Keratinocyte (primary cell): ENCODE data around the gene DMD. TPM values are rescaled to one million over a fixed set of nuclear protein-coding genes. Genes with fewer than 3 reads are reported as not detected.
A peak's percentile ranks its signal among the peaks of the same experiment; 100 is the strongest.

Experiments
- DNase-seq: peaks from one replicate; pipeline ENCODE4 v3.0.0-alpha.2; 2011; ENCODE audit warnings: low read depth, missing footprints, low spot score
- FAIRE-seq: peaks from 2 replicates; lab custom pipeline; 2011; peaks lifted over from hg19 to GRCh38; lab: Jason Lieb, UNC
- H2AFZ ChIP-seq: 2 replicates; pipeline ENCODE4 v1.6.0; 2012; ENCODE audit warnings: low read length, control low read depth, inconsistent platforms; ENCODE audit not compliant: control insufficient read depth
- H3K27ac ChIP-seq: 2 replicates; pipeline ENCODE4 v1.5.1; 2011; ENCODE audit warnings: low read length; ENCODE audit not compliant: control insufficient read depth, insufficient read depth
- H3K27me3 ChIP-seq: 3 replicates; pipeline ENCODE4 v1.6.0; 2011; ENCODE audit warnings: low read length; ENCODE audit not compliant: control insufficient read depth, insufficient read depth; ENCODE audit errors: extremely low read depth
- H3K36me3 ChIP-seq, 2 experiments: 2 replicates in 1 of 2; 3 replicates in 1 of 2; pipeline ENCODE4 v1.5.1; 2011; ENCODE audit warnings: low read length in 2 of 2, mild to moderate bottlenecking in 1 of 2; ENCODE audit not compliant: control insufficient read depth in 2 of 2, insufficient read depth in 2 of 2; ENCODE audit errors: extremely low read depth in 1 of 2
- H3K4me1 ChIP-seq: 3 replicates; pipeline ENCODE4 v1.5.1; 2011; ENCODE audit warnings: low read length; ENCODE audit not compliant: control insufficient read depth, insufficient read depth; ENCODE audit errors: extremely low read depth
- H3K4me2 ChIP-seq: 3 replicates; pipeline ENCODE4 v1.6.0; 2011; ENCODE audit warnings: low read depth, low read length; ENCODE audit not compliant: control insufficient read depth, insufficient read depth; ENCODE audit errors: extremely low read depth
- H3K4me3 ChIP-seq, 3 experiments: fragments of 200-600 bp in 1 of 3; sonication (generic) in 1 of 3; 2 replicates in 2 of 3; 3 replicates in 1 of 3; pipeline ENCODE4 v1.5.1; 2011 to 2016; ENCODE audit warnings: low read length in 3 of 3, mild to moderate bottlenecking in 3 of 3, control low read depth in 2 of 3, inconsistent platforms in 1 of 3, low read depth in 1 of 3, mixed read lengths in 1 of 3, mixed run types in 1 of 3, moderate library complexity in 1 of 3; ENCODE audit not compliant: control insufficient read depth in 2 of 3, insufficient read depth in 2 of 3; ENCODE audit errors: extremely low read depth in 1 of 3
- H3K79me2 ChIP-seq: 2 replicates; pipeline ENCODE4 v1.6.0; 2012; ENCODE audit warnings: low read length; ENCODE audit not compliant: control insufficient read depth, insufficient read depth
- H3K9ac ChIP-seq: 3 replicates; pipeline ENCODE4 v1.6.0; 2011; ENCODE audit warnings: low read length; ENCODE audit not compliant: control insufficient read depth, insufficient read depth; ENCODE audit errors: extremely low read depth
- H3K9me1 ChIP-seq: 3 replicates; pipeline ENCODE4 v1.6.0; 2011; ENCODE audit warnings: low read length; ENCODE audit not compliant: control insufficient read depth, insufficient read depth; ENCODE audit errors: extremely low read depth
- H3K9me3 ChIP-seq: 2 replicates; pipeline ENCODE4 v1.5.1; 2012; ENCODE audit warnings: low read depth, low read length; ENCODE audit not compliant: control insufficient read depth
- H4K20me1 ChIP-seq: 3 replicates; pipeline ENCODE4 v1.6.0; 2011; ENCODE audit warnings: low read length; ENCODE audit not compliant: control insufficient read depth, insufficient read depth; ENCODE audit errors: extremely low read depth
- CTCF ChIP-seq, 3 experiments: IDR thresholded peaks in 1 of 3; conservative IDR thresholded peaks in 1 of 3; optimal IDR thresholded peaks in 1 of 3; 2 replicates in 2 of 3; 3 replicates in 1 of 3; pipeline versions ENCODE3 to v1.5.1; 2011; ENCODE audit warnings: low read length in 3 of 3, mild to moderate bottlenecking in 3 of 3, moderate library complexity in 2 of 3, control low read depth in 1 of 3, inconsistent platforms in 1 of 3; ENCODE audit not compliant: insufficient read depth in 2 of 3; ENCODE audit errors: extremely low read depth in 1 of 3
- EZH2 ChIP-seq: IDR thresholded peaks from one replicate; pipeline ENCODE4 v1.6.1; 2012; ENCODE audit warnings: inconsistent platforms, mild to moderate bottlenecking, low read length, moderate library complexity
- dilution Hi-C: fragments of 300-500 bp; cut with MboI; formaldehyde crosslinking; loops from one replicate; pipeline ENCODE4 v1.7.0; 2020; ENCODE audit warnings: low sequenced_read_pairs; ENCODE audit not compliant: extremely low pct_ligation_motif_present
- polyA plus RNA-seq, 5 experiments: library from polyadenylated mRNA; depleted of rRNA in 3 of 5; stranded (reverse) in 3 of 5; stranded (forward) in 1 of 5; unstranded in 1 of 5; fragments of >200 nt; gene quantifications; 1 replicate in 1 of 5; 2 replicates in 3 of 5; 3 replicates in 1 of 5; pipeline versions ENCODE4 v1.2.1 to v1.2.3, GENCODE V29; 2011 to 2012; ENCODE audit warnings: missing spikeins in 2 of 5, low read depth in 1 of 5, low replicate concordance in 1 of 5

The DMD gene
- polyA plus RNA-seq, 1 donor (not counting 4 experiments of a cell fraction or from before 2014, with no cell fraction given), result 8.9 TPM

DNA sequence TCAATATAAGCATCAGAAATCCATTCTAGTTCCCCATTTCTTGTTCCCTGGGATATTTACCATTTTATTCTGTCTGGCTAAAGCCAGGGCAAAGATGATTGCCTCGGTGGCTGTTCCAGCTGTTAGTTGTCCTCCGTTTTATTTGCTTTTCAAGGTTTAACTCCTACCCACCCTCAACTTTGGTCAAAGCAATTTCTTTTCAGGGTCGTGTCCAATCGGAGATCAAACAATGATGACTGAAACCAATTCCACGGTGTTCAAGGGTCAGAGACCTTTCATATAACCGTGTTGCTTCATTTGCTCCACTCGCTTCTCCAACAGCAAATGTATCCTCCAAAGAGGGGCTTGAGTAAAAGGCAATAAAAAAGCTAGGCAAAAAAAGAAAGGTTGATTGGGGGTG is 1946.0 kb downstream of the DMD start:
- dilution Hi-C loops, result no loop called here
- Histone ChIP-seq H3K27me3 (no peaks in the 10 kb centered on the region), H3K9ac (no peak overlapping the region), H3K4me3 (peak overlapping the region; percentile 35 to 58 (median 53)), H3K27ac (no peak overlapping the region), H3K4me2 (peak overlapping the region; percentile 77), H3K36me3 (no peaks in the 10 kb centered on the region), H3K9me1 (no peaks in the 10 kb centered on the region), H2AFZ (no peak overlapping the region), H4K20me1 (no peaks in the 10 kb centered on the region), H3K9me3 (no peaks in the 10 kb centered on the region), H3K4me1 (peaks cover 2% of the 10 kb centered on the region), H3K79me2 (no peaks in the 10 kb centered on the region)
- TF ChIP-seq CTCF (optimal IDR thresholded peaks at IDR 0.05 in 1 of 3, IDR thresholded peaks at IDR 0.05 in 1 of 3, conservative IDR thresholded peaks at IDR 0.05 in 1 of 3; ENCODE audit: extremely low read depth in 1 of 3, insufficient read depth in 2 of 3, low read length in 3 of 3), result no peak
- no peak for TF ChIP-seq EZH2
- DNase-seq (no peak), FAIRE-seq (no peak)

- Histone ChIP-seq H3K27ac (no peak overlapping the region), H3K4me2 (no peak overlapping the region), H3K4me1 (peaks cover 2% of the 10 kb centered on the region), H3K9ac (no peak overlapping the region), H3K4me3 (no peak overlapping the region), H3K36me3 (no peaks in the 10 kb centered on the region), H4K20me1 (no peaks in the 10 kb centered on the region), H2AFZ (no peak overlapping the region), H3K27me3 (no peaks in the 10 kb centered on the region), H3K9me3 (no peaks in the 10 kb centered on the region), H3K79me2 (no peaks in the 10 kb centered on the region), H3K9me1 (no peaks in the 10 kb centered on the region)
- DNase-seq, result no peak
- dilution Hi-C loops, result no loop called here
- FAIRE-seq, result no peak
- TF ChIP-seq CTCF (optimal IDR thresholded peaks at IDR 0.05 in 1 of 3, IDR thresholded peaks at IDR 0.05 in 1 of 3, conservative IDR thresholded peaks at IDR 0.05 in 1 of 3; ENCODE audit: extremely low read depth in 1 of 3, insufficient read depth in 2 of 3, low read length in 3 of 3), result no peak
- no peak for TF ChIP-seq EZH2
Observed at GRCh38 chrX:31260351-31260750, 1951.0 kb downstream of the DMD start.
